SKM-1 treated with dmso at 0.1 percent for 144 hours (cell line): Measurements from ENCODE around the gene ZNF865.
"Not testable (repeated sequence)": the region's sequence is repeated elsewhere in the genome, so short reads cannot be mapped to it uniquely, and the experiment has no call there.

ENCODE experiments used
- DNase-seq: peaks from one replicate; lab custom pipeline; 2025; ENCODE audit not compliant: unreplicated experiment; lab: John Stamatoyannopoulos, UW

ZNF865 gene

GRCh38 chr19:55605637-55606470, at the start of gene ZNF865:
TSS of gene ZNF865 (plus strand) at chr19:55605647. CDS start at chr19:55613619, 7,972 bp downstream.
- peak; percentile 25 for DNase-seq

DNA sequence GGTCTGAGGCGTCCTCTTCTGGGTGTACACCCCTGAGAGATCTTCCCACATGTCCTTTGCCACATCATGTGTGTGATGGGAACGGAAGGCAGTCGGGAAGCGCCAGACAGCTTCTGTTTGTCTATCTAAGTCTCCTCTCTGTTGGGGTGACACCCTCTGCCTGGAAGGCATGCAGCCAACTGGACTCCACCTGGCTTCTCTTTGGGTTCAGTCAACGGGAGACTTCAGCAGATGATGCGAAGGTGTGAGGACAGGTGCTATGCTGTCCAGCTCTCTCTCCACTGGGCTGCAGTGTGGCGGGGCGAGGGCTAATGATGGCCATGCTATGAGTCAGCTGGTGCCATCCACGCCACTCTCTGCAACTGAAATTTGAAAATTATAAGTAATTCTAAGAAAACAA, 45.8 kb upstream of the ZNF865 start:
- no peak for DNase-seq

DNA sequence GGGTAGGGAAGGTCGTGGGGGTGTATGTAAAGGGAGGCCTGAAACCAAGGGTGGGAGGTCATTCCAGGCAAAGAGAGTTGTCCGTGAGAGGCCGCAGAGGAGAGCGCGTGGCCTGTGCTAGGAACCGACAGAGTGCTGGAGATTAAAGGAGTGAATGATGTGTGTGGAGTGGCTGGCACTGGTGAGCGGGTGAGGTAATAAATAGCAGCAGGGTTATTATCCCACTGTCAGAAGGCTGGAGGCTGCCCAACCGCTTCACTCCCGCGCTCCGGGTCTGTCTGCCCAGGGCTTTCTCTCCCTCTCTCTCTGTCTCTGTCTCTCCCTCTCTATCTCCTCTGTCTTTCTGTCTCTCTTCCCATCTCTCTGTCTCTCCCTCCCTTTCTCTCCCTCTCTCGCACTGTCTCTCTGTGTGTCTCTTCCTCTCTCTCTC, 42.2 kb upstream of the ZNF865 start:
- DNase-seq, result no peak

GRCh38 chr19:55566823-55567222, 38.6 kb upstream of the ZNF865 start:
- DNase-seq, result no peak

- no peak for DNase-seq
Observed at GRCh38 chr19:55567708-55568328, 37.6 kb upstream of the ZNF865 start.

GRCh38 chr19:55569477-55569876, 36.0 kb upstream of the ZNF865 start:
- not testable (repeated sequence) for DNase-seq

GRCh38 chr19:55573929-55574328, 31.5 kb upstream of the ZNF865 start:
- not testable (repeated sequence) for DNase-seq

- DNase-seq, result no peak
Observed at GRCh38 chr19:55576746-55577145, 28.7 kb upstream of the ZNF865 start.

GRCh38 chr19:55578031-55578760, 27.3 kb upstream of the ZNF865 start:
- DNase-seq, result no peak

DNA sequence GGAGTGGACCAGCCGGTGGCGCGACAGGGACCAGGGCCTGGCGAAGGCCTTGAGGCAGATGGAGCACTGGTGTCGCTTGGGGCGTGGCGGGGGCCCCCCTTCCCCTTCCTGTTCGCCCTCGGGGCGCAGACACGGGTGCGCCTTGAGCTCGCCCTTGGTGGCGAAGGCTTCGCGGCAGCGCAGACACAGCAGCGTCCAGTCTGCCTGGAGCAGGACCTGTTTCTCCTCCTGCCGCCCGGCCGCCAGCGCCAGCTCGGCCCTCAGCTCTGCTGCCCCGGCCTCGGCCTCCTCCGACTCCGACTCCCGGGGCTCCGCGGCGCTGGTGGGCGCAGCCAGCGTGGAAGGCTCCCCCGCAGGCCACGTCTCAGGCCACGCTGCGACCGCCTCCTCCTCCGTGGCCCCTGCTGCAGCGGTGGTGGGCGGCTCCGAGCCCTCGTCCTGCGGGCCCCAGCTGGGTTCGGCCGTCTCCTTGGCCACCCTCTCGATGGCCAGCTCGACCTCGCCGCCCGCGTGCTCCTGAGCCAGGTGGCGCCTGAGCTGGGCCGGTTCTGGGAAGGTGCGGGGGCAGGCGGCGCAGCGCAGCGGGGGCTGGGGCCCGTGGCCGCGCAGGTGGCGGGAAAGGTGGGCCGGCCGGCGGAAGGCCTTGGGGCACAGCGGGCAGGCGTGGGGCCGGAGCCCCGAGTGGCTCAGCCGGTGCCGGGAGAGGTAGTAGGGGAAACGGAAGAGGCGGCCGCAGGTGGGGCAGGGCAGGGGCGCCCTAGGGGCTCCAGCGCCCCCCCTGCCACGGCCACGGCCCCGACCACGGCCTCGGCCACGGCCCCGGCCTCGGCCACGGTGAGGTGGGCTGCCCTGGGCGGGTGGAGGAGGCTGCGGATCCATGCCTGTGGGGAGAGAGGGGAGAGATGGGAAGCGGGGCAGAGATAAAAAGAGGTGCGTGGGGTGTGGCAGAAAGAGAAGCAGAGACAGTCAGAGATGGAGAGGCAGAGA, 26.4 kb upstream of the ZNF865 start:
- DNase-seq, result no peak

GRCh38 chr19:55579766-55580621, 25.5 kb upstream of the ZNF865 start:
- no peak for DNase-seq

DNA sequence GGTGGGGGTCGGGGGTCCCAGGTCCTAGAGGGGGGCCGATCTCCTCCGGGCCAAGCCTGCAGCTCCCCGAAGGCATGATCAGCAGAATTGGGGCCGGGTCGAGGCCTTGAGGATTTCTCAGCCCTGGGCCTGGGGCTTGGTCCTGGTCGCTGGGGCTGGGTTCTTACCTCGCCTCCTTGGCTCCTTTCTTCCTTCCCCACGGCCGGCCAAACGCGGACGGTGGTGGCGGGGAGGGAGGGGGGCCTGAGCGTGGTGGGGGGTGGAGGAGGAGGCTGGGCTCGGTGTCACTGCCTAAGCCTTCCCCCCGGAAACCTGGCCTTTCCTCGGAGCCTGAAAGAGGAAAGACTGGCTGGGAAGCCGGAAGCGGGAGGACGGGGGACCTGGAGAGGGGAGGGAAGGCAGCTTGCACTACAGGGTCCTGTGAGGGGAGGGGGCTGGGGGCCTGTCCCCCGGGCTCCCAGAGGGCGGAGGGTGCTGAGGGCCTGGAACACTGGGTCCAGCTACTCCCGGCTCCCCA, 24.8 kb upstream of the ZNF865 start, which contains the start of gene ZNF579:
Gene ZNF579, minus strand, starts transcription at position 221 of the 517 bp plus-strand sequence. CDS start 1,209 bp downstream, outside the sequence.
- peak; percentile 48 for DNase-seq

DNA sequence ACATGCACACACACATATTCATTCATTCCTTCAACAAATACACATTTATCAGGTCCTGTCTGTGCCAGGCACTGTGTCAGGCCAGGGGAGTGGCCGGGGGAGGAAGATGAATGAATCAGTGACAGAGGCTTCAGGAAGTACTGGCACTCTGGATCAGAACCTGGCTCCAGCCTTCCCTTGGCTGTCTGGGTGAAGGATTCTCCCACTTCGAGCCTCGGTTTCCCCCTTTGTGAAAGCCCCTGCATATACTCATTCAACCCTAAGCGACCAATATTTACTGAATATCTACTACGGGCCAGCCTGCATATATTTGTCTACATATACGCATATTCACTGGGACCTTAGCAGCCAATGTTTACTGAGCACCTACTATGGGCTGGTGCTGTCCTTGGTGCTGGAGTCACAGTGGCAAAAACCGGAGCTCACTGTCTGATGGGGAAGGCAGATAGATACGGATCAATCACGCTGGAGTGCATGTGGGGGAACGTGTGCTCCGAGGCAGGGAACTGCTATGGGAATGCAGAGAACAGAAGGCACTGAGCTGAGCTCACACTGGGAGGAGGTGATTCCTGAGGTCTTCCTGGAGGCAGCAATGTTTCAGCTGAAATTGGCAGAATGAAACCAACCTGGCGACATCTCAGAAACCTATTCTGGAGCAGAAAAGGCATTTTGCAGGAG, 24.2 kb upstream of the ZNF865 start:
- no peak for DNase-seq

DNA sequence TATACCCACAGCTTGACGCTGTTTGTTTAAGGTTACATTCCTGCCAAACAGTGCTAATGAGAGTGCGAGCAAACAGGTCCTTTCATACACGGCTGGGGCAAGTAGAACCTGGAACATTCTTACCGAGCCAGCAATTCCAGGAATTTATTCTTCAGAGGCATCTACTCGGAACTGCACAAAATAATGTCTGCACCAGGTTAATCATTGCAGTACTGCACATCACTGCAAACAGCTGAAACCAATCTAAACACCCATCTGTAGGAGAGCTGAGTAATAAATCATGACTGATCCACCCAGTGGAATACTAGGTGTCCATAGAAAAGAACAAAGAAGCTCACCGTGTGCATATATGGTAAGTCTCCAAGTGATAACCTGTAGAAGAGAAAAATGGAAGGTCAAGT, 23.6 kb upstream of the ZNF865 start:
- no peak for DNase-seq

- not testable (repeated sequence) for DNase-seq
Observed at GRCh38 chr19:55582284-55582683, 23.2 kb upstream of the ZNF865 start.

- DNase-seq, result not testable (repeated sequence)
Observed at GRCh38 chr19:55583897-55584296, 21.6 kb upstream of the ZNF865 start.

GRCh38 chr19:55584871-55585270, 20.6 kb upstream of the ZNF865 start:
- no peak for DNase-seq

DNA sequence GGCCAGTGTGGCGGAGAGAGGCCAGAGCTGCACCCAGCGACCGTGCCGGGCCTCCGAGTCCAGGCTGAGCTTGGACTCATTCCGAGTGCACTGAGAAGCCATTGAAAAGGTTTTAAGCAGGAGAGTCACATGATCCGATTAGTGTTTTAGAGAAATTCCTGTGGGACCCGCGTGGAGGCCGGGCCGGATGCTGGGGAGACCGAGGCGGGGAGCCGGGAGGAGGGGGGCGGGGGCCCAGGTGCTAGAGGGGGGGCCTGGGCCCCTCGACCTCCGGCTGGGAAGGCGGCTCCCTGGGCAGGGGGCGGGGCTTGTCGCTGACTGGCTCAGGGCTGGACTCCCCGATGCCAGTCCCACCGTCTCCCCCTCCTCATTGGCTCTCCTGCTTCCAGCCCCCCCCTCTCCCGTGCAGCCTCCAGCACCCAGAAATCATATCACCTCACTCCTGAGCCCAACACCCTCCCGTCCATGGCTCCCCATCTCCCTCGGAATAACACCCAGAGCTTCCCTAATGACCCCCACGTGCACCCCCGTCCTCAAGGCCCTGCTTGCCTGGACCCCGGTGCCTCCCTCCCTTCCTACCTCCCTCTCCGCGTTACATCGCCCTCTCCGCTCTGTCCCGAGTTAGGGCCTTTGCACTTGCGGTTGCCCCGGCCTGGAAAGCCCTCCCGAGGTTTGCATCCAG, 19.6 kb upstream of the ZNF865 start:
- DNase-seq, result no peak
